Mucosa of stomach (tissue), 1 donor: ENCODE results near the gene SCARB1.

Experiments used
- H3K27me3 ChIP-seq: one replicate; pipeline ENCODE4 v1.7.0; 2013; ENCODE audit warnings: mild to moderate bottlenecking, low read length; ENCODE audit not compliant: control insufficient read depth, insufficient read depth
- H3K36me3 ChIP-seq: one replicate; pipeline ENCODE4 v1.7.0; 2013; ENCODE audit warnings: low read length; ENCODE audit not compliant: control insufficient read depth, insufficient read depth
- H3K4me1 ChIP-seq: one replicate; pipeline ENCODE4 v1.7.0; 2013; ENCODE audit warnings: mild to moderate bottlenecking, low read length; ENCODE audit not compliant: control insufficient read depth, insufficient read depth
- H3K4me3 ChIP-seq: one replicate; pipeline ENCODE4 v1.7.0; 2013; ENCODE audit warnings: low read length
- H3K9ac ChIP-seq: one replicate; pipeline ENCODE4 v1.7.0; 2013; ENCODE audit warnings: mild to moderate bottlenecking, low read length, moderate library complexity
- H3K9me3 ChIP-seq: one replicate; pipeline ENCODE4 v1.7.0; 2013; ENCODE audit warnings: mild to moderate bottlenecking, low read length, moderate library complexity; ENCODE audit not compliant: control insufficient read depth
- donor health status: Pancreatic carcinoma.

Gene SCARB1

GRCh38 chr12:124750149-124750656 lies 113.5 kb downstream of the SCARB1 start:
- Histone ChIP-seq H3K36me3 (no peaks in the 10 kb centered on the region), H3K27me3 (no peaks in the 10 kb centered on the region), H3K4me1 (peaks cover 37% of the 10 kb centered on the region), H3K4me3 (no peak overlapping the region), H3K9ac (no peak overlapping the region), H3K9me3 (no peaks in the 10 kb centered on the region)

- H3K9me3 ChIP-seq, result no peaks in the 10 kb centered on the region
- H3K27me3 ChIP-seq, result no peaks in the 10 kb centered on the region
- H3K9ac ChIP-seq, result no peak overlapping the region
- peaks cover 32% of the 10 kb centered on the region for H3K4me1 ChIP-seq
- H3K36me3 ChIP-seq, result no peaks in the 10 kb centered on the region
- H3K4me3 ChIP-seq, result no peak overlapping the region
These were observed 113.9 kb downstream of the SCARB1 start for GRCh38 chr12:124749725-124750124.

DNA sequence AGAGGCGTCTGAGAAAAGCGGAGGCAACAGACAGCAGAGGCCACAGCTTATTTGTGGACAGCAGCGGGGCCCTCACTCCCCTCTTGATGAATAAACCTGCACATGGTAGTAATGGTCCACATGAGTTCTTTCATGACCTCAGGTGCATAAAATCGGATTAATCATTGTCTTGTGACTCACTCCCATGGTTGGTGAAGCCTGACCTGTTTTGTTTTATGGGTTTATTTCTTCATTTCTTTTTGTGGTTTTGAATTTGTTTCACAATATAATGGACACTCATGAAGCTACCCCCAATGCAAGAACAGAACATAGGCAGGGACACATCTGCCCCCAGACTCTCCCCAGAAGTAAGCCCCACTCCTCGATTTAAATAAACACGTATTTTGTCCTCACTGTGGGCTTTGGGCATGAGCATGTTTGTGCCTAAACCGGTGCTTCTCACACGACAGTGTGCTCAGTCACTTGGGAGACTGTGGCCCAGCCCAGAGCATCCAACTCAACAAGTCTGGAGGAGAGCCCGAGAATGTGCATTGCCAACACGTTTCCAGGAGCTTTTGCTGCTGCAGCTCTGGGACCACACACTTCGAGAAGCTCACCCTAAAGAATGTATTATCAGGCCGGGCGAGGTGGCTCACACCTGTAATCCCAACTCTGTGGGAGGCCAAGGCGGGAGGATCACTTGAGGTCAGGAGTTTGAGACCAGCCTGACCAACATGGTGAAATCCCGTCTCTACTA lies 116.1 kb downstream of the SCARB1 start:
- no peaks in the 10 kb centered on the region for H3K9me3 ChIP-seq
- no peaks in the 10 kb centered on the region for H3K27me3 ChIP-seq
- peaks cover 20% of the 10 kb centered on the region for H3K4me1 ChIP-seq
- no peak overlapping the region for H3K4me3 ChIP-seq
- peak overlapping the region; percentile 15 for H3K9ac ChIP-seq
- H3K36me3 ChIP-seq, result no peaks in the 10 kb centered on the region

DNA sequence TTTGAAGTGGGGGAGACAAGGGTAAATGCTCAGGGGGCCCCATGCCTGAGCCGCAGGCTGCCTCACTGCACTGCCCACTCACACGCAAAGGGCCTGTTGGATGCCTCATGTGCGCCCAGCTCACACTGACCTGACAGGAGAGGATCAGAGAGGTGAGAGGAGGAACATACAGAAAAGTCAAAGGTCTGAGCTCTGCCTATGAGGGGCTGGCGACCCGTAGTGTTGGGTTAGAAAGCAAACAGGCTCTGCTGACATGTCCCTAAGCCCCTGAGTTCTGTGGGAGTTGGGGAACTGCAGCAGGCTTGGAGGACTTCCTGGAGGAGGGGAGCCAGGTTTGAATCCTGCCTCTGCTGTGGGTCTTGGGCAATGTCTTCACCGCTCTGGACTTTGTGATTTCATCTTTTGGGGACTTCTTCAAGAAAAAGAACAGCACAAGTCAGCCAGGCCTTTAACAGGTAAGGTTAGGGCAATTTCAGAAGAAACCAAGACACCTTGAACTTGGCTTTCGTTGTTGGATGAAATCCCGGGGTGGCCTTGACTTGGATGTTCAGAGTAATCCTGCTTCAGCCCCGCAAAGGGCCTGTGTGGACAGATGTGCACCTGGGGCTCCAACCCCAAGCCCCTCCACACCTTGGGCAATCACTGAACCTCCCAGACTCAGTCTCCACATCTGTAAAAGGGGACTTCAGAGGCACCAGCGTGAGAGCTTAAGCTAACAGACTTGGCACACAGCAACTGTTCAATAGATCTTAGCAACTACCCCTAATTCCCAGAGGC lies 116.8 kb downstream of the SCARB1 start:
- H3K27me3 ChIP-seq, result no peaks in the 10 kb centered on the region
- no peaks in the 10 kb centered on the region for H3K9me3 ChIP-seq
- peaks cover 25% of the 10 kb centered on the region for H3K4me1 ChIP-seq
- H3K9ac ChIP-seq, result no peak overlapping the region
- no peaks in the 10 kb centered on the region for H3K36me3 ChIP-seq
- no peak overlapping the region for H3K4me3 ChIP-seq

DNA sequence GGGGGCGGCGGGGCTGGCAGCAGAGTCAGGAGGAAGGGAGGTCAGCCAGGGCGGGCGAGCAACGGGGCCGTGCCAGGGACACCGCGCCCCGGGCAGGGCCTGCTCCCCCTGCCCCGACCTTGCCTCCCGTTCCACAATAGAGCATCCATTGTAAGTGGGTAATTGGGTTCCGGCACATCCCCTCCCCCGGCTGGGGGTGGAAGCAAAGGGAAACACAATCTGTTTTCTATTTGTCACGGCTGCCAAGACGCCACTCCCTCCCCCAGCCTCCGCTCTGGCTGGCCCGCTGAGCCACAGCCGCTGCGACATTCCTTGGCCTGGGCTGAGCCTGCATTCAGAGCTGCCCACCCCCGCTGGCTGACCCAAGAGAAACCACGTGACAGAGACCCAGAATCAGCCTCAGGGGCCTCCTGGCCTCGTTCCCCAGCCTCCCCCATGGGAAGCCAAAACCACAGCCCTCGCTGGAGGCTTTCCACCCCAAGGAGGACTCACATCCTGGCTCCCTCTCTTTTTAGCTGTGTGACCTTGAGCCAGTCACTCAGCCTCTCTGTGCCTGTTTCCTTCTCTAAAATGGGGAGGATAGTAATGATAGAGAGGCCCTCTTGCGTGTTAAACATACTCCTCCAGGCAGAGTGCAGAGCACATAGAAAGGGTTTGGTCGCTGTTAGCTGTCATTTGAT lies 117.6 kb downstream of the SCARB1 start:
- H3K4me3 ChIP-seq, result no peak overlapping the region
- H3K4me1 ChIP-seq, result peaks cover 28% of the 10 kb centered on the region
- H3K27me3 ChIP-seq, result no peaks in the 10 kb centered on the region
- H3K36me3 ChIP-seq, result no peaks in the 10 kb centered on the region
- H3K9ac ChIP-seq, result no peak overlapping the region
- H3K9me3 ChIP-seq, result no peaks in the 10 kb centered on the region

- H3K4me3 ChIP-seq, result no peak overlapping the region
- no peaks in the 10 kb centered on the region for H3K27me3 ChIP-seq
- H3K4me1 ChIP-seq, result peaks cover 34% of the 10 kb centered on the region
- no peaks in the 10 kb centered on the region for H3K36me3 ChIP-seq
- H3K9ac ChIP-seq, result no peak overlapping the region
- H3K9me3 ChIP-seq, result no peaks in the 10 kb centered on the region
These were observed 118.2 kb downstream of the SCARB1 start for GRCh38 chr12:124745465-124745890.

- Histone ChIP-seq H3K9ac (no peak overlapping the region), H3K9me3 (no peaks in the 10 kb centered on the region), H3K36me3 (no peaks in the 10 kb centered on the region), H3K4me3 (no peak overlapping the region), H3K4me1 (peaks cover 39% of the 10 kb centered on the region), H3K27me3 (no peaks in the 10 kb centered on the region)
These were observed 118.8 kb downstream of the SCARB1 start for GRCh38 chr12:124744659-124745464.

- no peaks in the 10 kb centered on the region for H3K9me3 ChIP-seq
- H3K4me1 ChIP-seq, result peaks cover 40% of the 10 kb centered on the region
- H3K36me3 ChIP-seq, result no peaks in the 10 kb centered on the region
- no peak overlapping the region for H3K4me3 ChIP-seq
- no peaks in the 10 kb centered on the region for H3K27me3 ChIP-seq
- no peak overlapping the region for H3K9ac ChIP-seq
These were observed 119.4 kb downstream of the SCARB1 start for GRCh38 chr12:124744273-124744640.

DNA sequence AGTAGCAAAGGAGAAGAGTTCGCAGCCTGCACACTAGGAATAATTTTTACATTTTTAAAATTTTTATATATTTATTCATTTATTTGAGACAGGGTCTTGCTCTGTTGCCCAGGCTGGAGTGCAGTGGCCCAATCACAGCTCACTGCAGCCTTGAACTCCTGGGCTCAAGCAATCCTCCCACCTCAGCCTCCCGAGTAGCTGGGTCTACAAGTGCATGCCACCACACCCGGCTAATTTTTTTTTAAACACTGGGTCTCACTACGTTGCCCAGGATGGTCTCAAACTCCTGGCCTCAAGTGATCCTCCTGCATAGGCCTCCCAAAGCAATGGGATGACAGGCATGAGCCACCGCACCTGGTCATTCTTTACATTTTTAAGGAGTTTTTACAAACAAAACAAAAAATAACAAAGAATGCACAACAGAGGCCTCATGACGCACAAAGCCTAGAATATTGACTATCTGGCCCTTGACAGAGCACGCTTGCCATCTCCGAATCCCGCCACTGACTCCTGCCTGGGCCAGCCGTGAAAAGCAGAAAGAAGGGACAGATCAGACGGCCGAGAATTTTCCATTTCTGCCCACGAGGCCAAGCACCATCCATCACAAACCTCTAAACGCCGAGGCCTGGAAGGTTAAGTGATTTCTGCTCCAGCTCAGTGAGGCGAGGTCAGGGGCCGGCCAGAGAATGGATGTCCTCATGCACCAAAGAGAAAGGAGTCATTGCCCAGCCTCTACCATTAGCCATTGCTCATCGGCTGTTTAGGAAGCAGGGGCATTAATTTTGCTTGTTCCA lies 120.0 kb downstream of the SCARB1 start:
- H3K4me1 ChIP-seq, result peaks cover 45% of the 10 kb centered on the region
- H3K9ac ChIP-seq, result no peak overlapping the region
- peaks cover 3% of the 10 kb centered on the region for H3K27me3 ChIP-seq
- no peak overlapping the region for H3K4me3 ChIP-seq
- no peaks in the 10 kb centered on the region for H3K9me3 ChIP-seq
- no peaks in the 10 kb centered on the region for H3K36me3 ChIP-seq

DNA sequence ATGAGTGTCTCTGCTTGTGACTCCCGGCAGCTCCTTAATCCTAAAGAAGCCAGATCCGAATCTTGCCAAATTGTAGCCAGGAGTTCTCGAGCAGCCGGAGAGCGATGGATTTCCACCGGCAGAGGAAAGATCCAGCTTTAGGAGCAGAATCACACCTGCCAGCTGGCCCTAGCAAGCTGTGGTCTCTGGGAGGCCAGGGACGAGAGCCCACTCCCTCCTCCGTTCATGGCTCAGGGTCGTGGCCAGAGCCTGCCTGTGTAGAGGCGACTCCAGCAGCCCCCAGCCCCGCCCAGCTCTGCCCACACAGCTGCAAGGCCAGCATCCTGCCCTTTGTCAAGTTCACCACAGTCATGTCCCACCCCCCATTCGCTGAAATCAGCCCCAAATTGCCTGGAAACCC lies 121.0 kb downstream of the SCARB1 start:
- H3K36me3 ChIP-seq, result no peaks in the 10 kb centered on the region
- H3K9ac ChIP-seq, result peak overlapping the region; percentile 43
- peaks cover 6% of the 10 kb centered on the region for H3K27me3 ChIP-seq
- peaks cover 48% of the 10 kb centered on the region for H3K4me1 ChIP-seq
- no peaks in the 10 kb centered on the region for H3K9me3 ChIP-seq
- no peak overlapping the region for H3K4me3 ChIP-seq

DNA sequence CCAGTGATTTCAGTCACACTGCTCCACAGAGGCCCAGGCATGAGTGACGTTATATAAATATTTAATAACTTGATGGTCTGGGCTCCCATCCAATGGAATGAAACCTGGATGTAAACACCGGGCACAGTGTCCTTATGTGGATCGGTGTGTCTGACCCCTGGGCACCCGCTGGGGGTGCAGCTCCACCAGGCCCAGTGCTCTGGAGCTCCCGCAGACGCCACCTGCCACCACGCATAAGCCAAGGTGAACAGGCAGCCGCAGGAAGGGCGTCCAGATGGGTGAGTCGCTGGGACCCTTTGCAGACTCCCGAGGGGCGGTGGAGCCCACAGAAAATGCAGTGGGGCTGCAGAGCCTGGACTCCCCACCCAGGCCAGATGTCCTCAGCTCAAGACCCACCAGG lies 121.6 kb downstream of the SCARB1 start:
- H3K27me3 ChIP-seq, result peaks cover 6% of the 10 kb centered on the region
- no peaks in the 10 kb centered on the region for H3K9me3 ChIP-seq
- H3K4me1 ChIP-seq, result peaks cover 42% of the 10 kb centered on the region
- H3K9ac ChIP-seq, result peak overlapping the region; percentile 43
- H3K36me3 ChIP-seq, result no peaks in the 10 kb centered on the region
- no peak overlapping the region for H3K4me3 ChIP-seq
